Measurements from ENCODE around the gene GABPB2.

The GABPB2 gene

DNA sequence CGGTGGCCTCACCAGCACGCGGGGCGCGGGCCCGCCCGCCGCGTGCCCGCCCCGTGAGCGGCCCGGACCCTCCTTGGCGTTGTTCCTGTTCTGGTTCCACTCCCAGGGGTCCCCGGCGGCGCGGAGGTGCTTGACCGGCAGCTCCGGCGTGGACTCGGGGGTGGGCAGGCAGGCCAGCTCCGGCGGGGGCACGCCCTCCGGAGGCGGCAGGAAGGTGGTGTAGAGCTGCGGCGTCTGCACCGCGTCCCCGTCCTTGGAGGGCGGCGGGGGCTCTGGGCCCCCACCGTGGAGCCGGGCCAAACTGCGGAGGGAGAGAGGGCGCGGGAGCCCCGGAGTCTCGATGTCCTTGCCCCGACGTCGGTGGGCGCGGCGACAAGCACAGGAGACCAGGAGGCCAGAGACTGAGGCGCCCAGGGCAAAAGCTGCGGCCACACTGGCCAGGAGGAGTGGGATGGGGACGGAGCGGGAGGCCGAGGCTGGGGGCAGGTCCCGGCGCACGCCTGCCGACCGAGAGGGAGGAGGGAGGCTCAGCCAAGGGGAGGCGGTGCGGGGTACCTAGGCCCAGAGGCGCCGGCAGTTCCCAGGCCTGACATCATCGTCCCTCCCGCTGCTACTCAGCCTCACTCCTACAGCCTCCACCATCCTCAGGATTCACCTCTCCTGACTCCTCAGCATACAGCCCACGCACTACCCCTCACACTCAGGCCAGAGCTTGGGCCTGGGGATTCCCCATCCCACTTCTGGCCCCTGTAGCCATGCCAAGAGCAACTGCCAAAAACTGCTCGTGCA lies 62.7 kb downstream of the GABPB2 start:
- DNase-seq, result no peak

DNA sequence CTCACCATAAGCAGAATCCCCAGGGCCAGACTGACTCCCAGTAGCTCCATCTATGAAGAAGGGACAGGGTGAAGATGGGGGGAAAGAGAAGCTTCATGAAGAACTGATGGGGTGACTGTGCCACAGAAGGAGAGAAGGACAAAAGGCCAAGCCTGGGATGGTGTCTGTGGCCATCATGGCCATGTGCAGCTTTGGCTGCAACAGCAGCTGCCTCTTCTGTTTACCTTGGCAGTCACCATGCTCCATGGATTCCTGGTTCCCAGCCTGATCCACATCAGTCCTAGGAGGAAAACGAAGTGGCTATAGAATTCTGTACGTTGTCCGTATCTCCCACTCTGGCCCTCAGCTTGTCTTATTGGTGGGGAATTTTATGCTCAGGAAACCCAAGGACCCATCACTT lies 63.8 kb downstream of the GABPB2 start:
- DNase-seq, result no peak

DNA sequence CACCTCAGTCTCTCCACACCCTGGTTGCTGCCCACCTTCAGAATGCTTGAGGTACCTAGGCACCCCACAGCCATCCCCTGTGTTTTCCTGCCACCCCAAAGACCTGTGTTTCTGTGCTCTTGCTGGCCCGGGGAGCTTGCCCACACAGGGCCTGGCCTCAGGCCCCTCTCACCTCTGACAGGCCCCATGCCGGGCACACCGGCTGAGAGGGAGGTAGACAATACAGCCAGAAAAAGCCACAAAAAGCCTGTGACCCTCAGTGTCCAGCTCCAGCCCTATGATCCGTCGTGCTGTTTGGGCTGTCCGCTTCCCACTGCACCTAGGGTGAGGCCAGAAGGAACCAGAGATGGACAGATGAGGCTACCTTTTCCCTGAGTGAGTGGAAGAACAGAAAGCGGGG lies 64.4 kb downstream of the GABPB2 start:
- DNase-seq, result no peak

DNA sequence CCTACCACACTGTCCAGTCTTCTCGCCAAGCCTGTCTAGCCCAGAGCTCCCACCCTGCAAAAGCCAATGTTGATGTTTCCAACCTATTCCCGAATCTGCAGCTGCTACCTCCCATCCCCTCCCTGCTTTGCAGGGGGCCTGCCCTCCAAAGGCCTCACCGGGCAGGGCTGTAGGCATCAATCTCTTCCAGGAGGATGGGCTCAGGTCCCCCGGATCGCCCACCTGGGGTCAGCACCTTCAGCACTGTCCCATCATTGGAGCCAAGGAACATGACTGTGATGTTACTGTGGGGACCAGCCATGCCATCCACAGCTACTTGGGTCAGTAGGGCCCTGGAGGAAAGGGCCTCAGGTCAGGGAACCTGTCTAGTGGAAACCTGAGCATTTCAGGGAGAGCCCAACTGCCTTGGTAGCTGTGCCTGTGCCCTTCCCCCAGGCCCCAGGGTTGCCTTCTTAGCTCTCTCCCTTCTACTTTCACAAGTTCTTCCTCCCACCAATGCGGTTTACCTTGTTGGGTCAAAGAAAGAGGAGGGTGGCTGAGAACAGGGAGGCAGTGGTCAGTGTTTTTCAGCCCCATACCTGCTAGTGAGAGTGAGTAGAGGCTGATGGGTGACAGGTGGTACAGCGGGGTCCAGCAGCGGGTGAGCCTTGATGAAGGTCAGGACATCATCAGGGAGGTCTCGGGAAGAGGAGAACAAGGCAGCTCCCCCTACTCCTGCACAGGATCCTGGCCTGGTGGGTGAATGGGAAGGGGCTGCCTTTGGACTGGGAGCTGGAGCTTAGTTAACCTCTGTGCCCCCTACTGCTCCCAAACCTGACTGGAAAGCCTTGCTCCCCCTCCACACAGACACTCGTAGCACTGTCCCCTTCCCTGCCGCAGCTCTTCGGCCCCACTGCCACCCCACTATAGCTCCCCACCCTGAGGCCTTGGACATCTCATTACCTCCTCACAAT lies 65.1 kb downstream of the GABPB2 start:
- no peak for DNase-seq

DNA sequence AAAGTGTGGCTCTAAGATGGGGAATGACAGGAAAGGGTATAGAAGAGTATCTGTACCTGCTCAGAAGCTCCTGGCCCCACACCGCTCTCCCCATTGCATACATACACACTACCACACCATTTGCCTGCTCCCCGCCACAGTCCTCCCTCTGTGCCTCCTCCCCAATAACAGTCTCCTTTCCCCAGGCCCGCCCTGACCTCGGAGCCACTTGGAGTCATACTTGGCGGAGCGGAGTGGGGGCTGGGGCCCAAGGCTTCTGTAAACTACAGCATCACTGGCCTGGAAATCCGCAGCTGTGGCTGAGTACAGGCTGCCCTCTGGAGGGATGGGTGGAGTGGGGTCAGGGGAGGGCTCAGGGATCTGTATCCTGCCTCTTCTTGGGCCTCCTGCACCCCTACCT lies 67.2 kb downstream of the GABPB2 start:
- no peak for DNase-seq

DNA sequence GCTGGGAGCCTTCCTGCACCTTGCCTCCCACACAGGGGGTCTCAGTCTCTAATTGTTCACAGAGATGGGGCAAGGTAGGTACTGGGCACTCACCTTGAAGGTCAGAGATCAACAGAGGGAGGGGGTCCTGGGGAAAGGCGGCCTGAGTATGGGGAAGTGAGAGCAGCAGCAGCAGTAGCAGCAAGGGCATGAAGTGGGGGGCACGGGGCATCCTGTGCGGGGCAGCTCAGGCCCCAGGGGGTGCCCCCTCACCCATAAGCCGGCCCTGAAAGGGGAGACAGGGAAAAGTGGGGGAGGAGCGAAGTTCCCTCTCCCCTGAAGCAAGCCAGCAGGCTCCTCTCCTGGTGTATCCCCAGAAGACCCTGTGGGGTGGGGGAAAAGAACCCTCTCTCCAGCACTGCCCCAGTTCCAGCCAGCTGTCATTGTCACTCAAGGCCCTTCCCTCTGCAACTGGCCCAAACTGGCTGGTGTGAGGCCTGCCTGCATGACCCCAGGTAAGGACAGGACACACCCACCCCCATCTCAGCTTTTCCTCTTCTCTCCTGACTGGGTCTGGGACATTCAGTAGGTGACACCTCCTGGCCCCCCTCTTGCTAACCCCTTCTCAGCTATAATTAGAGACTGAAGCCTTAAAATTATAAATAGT lies 72.0 kb downstream of the GABPB2 start:
- DNase-seq, result no peak

DNA sequence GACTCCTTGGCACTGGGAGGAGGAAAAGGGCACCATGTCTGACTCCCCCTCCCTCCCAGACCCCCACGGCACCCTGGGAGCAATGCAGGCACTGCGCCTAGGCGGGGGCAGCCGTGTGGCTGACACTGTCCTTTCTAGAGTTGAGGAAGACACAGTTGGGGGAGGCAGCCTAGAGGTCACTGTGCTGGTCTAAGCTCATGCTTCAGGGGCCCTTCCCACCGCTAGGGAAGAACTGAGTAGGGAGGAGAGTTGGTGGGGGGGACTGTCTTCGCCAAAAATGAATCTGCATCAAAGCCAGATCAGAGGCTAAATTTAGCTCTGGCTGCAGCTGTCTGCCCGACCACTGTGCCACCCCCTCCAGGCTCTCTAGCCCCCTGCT lies 72.5 kb downstream of the GABPB2 start:
- DNase-seq, result no peak

- no peak for DNase-seq
These were observed 73.4 kb downstream of the GABPB2 start for GRCh38 chr1:151143986-151144385.

DNA sequence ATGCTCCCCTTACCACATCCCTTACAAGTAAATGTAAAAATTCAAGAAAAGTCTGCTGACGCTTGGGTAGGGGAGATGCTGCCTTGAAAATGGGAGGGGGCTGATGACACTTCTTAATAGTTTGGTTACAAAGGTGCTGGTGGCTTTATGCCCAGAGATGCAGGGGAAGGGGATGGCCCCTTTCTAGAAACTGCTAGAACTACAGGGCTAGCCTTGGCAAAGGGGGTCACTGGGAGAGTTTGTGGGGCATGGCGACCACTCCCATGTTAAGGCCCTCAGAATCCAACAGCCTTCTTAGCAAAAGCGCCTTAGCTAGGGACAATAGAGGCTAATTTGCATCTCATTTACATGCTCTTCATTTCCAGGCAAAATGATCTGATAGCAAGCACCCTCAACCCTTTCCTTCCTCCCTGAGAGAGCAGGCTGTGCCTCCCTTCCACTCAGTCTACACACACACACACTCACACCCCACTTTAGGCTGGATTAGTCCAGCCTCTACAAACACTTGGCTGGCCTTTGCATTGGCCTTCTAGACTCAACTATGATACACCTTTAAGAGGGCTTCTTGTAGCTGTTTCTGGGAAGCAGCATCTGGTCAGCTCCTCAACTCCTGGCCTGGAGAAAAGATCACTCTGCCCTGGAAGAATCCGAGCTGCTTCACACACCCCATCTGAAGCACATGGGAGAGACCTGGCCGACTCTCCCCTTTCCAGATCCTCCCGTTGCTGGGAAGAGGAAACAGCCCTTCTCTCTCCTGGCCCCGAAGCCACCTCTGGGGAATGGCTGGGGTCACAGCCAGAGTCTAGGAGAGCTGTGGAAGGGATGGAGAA lies 74.1 kb downstream of the GABPB2 start:
- DNase-seq, result no peak

- no peak for DNase-seq
These were observed 74.9 kb downstream of the GABPB2 start for GRCh38 chr1:151145304-151146071.

GRCh38 chr1:151146072-151146411 lies 75.5 kb downstream of the GABPB2 start:
- DNase-seq, result no peak

DNA sequence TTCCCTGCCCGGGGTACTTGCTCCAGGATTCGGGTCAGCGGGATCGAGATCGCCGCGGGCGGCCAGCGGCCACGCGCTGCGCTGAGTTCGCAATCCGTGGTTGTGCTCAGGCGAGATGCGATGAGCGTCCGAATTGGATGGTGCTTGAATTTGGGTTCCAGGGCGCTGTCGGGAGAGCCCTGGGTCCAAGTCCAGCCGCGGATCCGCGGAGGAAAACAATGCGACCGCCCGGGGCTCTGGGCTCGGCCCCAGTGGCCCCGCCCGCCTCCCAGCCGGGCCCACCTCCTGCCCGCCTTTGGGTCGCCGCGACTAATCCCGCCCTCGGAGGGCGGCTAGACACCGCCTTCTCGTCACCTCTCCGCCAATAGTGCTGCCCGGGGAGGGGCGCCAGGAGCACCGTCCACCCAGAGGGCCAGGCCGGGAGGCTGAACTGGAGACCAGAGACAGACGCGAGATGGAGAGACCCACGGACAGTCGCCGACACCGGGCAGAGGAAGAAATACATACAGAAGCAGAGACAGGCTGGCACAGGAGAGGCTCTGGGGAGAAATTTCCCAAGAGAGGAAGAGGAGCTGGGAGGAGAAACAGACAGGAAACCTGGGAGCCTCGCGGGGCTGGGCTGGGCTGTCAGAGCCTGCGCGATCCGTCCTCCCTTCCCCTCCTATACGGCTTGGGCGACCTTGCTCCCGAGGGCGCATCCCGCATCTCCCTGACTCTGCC lies 76.0 kb downstream of the GABPB2 start, which contains the start of gene SEMA6C:
SEMA6C (minus strand) TSS at position 220 of the 720 bp plus-strand sequence. CDS start 4,010 bp downstream, outside the sequence.
- peak; percentile 83 to 86 for DNase-seq

GRCh38 chr1:151147132-151147503 lies 76.6 kb downstream of the GABPB2 start:
- no peak for DNase-seq

DNA sequence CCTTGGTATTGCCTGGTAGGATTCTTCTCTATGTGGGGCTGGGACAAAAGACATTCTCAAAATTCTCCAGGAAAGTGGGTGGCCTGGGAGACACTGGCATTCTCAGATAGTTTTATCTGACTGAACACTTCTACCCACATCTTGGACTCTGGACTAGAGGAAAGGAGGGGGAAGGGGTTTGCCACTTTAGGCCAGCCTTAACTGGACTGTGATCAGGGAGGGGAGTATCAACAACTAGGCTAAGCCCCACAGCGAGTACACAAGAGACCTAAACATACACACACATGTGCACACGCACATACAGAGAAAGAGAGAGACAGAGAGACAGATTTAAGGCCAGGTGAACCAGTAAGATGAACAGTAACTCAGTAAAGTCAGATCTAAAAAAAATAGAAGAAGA lies 77.1 kb downstream of the GABPB2 start:
- no peak for DNase-seq

DNA sequence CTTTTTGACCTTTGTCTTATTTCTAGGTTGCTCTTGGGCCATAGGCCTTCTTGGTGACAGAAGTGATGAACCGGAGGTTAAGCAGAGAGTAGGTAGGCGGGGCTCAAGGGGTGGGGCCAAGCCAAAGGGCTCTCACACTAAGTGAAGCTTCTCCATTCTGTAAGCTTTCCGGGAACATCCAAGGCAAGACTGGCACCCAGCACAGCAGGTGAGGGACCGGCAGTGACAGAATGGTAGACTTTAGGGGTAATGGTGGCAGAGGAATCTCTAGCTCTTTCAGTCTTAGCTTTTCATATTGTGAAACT lies 85.9 kb downstream of the GABPB2 start, which contains the start of gene TNFAIP8L2:
TNFAIP8L2 (plus strand) TSS at position 135 of the 305 bp plus-strand sequence. CDS start 2,049 bp downstream, outside the sequence.
- peak; percentile 68 to 69 for DNase-seq

- peak in 1 of 2 experiments; percentile 54 for DNase-seq
These were observed 86.5 kb downstream of the GABPB2 start for GRCh38 chr1:151157067-151157531.

GRCh38 chr1:151158326-151158725 lies 87.8 kb downstream of the GABPB2 start:
- peak; percentile 50 to 54 for DNase-seq

- no peak for DNase-seq
These were observed 88.2 kb downstream of the GABPB2 start for GRCh38 chr1:151158751-151159251.

DNA sequence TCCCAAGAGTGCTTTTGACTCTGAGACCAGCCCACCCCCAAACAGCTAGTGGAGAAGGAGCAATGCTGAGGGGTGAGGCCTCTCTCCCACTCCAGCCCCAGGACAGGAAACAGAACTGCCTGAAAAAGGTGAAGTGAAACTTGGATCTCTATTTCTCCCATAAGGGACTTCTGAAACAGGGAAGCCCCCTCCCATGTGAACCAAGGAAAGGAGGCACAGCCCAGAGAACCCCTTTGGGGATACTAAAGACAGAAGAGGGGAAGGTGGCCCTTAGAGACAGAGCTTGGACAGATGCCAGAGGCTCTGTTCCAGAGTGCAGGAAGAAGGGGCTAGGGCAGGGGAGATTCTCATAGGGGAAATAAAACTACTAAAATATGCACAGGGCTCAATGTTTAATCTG lies 88.8 kb downstream of the GABPB2 start:
- no peak for DNase-seq

GRCh38 chr1:151164732-151165280 lies 94.2 kb downstream of the GABPB2 start:
- DNase-seq, result no peak
